Epithelial cell of proximal tubule (primary cell): ENCODE data around the gene MRPS21. TPM values are rescaled to one million over a fixed set of nuclear protein-coding genes. Genes with fewer than 3 reads are reported as not detected.
A peak's percentile ranks its signal among the peaks of the same experiment; 100 is the strongest.

Source experiments
- DNase-seq: peaks from one replicate; pipeline ENCODE4 v3.0.0-alpha.2; 2011; ENCODE audit warnings: low read depth
- H3K4me3 ChIP-seq: 2 replicates; pipeline ENCODE4 v1.5.1; 2011; ENCODE audit warnings: low read depth, mild to moderate bottlenecking, low read length
- total RNA-seq: library from RNA; depleted of rRNA; stranded (reverse); fragments of >200 nt; gene quantifications from 2 replicates; pipeline ENCODE4 v1.2.3, GENCODE V29; 2015
- TF ChIP-seq, protein P1 (sequence below): conservative IDR thresholded peaks from 2 replicates; pipeline ENCODE4 v1.5.1; 2012; ENCODE audit warnings: low read depth, mild to moderate bottlenecking, low read length

The MRPS21 gene
- total RNA-seq, 1 donor from 2014 or later, result 76.9 TPM

DNA sequence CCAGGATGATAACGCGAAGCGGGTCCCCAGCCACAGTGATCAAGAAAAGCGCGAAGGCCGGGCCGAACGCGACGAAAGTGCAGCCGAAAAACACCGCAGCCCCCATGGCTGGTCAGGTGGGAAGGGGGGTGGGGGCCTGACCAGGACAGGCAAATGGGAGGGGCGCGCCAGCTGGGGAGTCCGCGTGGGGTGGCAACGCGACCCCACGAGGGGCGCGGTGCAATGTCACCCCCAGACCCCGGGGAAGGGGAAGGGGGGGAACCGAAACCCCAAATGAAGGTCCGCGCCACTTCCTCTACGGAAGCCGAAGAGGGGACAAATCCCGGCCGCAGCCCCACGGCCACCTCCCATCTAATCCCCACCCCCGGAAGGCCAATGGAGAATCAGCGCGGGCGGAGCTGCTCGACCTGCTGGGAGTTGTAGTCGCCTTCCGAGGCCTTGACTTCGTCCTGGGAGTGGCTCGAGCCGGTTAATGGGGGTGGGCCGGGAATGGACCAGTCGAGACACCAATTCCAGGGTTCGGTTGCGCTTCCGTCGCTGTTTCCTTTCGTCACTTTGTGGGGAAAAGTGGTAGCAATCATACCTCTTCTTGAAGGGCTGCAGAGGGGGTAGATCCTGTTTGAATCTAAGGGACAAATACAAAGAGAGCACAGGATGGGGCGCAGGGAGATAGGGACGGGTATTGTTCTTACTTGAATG is 24.8 kb upstream of the MRPS21 start, which contains the start of gene APH1A:
Gene APH1A, minus strand, starts transcription at position 312 of the 699 bp plus-strand sequence. Its CDS starts 206 bp downstream, at position 106.
- DNase-seq, result peak; percentile 66
- peak within 1 kb of the TSS; percentile 89 for H3K4me3 ChIP-seq
- TF ChIP-seq, protein P1, sequence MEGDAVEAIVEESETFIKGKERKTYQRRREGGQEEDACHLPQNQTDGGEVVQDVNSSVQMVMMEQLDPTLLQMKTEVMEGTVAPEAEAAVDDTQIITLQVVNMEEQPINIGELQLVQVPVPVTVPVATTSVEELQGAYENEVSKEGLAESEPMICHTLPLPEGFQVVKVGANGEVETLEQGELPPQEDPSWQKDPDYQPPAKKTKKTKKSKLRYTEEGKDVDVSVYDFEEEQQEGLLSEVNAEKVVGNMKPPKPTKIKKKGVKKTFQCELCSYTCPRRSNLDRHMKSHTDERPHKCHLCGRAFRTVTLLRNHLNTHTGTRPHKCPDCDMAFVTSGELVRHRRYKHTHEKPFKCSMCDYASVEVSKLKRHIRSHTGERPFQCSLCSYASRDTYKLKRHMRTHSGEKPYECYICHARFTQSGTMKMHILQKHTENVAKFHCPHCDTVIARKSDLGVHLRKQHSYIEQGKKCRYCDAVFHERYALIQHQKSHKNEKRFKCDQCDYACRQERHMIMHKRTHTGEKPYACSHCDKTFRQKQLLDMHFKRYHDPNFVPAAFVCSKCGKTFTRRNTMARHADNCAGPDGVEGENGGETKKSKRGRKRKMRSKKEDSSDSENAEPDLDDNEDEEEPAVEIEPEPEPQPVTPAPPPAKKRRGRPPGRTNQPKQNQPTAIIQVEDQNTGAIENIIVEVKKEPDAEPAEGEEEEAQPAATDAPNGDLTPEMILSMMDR, result no peak

DNA sequence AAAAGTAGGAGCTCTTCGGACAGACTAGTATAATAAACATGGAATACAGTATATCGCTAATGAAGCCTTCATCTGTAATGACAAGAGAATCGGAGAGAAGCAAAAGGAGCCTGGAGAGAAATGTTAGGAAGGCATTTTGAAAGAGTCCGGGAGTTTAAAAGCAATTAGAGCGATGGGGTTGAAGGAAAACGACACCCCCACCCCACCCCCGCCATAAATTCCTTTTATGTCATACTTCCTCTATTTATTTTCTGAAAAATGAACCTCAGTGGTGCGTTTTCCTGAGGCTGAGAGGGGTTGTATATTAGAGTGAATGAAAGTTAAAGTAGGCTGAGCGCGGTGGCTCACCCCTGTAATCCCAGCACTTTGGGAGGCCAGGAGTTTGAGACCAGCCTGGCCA is 24.2 kb upstream of the MRPS21 start:
- TF ChIP-seq, protein P1, result no peak
- no peak for DNase-seq
- peak overlapping the region; percentile 89 for H3K4me3 ChIP-seq

DNA sequence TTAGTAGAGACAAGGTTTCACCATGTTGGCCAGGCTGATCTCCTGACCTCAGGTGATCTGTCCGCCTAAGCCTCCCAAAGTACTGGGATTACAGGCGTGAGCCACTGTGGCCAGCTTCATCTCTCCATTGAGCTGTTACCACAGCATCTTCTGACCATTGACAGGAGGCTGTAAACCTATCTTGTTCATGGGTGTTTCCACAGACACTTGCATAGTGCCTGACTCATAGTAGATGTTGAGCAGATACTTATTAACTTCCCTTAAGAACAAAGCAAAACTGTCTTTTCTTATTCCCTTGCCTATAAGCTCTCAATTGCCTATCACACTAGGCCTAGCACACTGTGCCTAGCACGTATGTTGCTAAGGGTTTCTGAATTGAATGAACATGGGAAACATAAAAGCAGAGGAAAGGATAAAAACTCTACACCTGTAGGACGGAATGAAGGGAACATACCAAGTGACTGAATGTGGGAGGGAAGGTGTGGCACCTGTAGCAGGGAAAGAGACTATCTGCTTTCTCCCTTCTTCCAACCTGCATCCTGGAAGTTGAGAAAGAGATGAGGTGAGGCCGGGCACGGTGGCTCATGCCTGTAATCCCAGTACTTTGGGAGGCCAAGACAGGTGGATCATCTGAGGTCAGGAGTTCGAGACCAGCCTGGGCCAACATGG is 22.2 kb upstream of the MRPS21 start:
- no peak overlapping the region for H3K4me3 ChIP-seq
- DNase-seq, result peak; percentile 40
- TF ChIP-seq, protein P1, result no peak

DNA sequence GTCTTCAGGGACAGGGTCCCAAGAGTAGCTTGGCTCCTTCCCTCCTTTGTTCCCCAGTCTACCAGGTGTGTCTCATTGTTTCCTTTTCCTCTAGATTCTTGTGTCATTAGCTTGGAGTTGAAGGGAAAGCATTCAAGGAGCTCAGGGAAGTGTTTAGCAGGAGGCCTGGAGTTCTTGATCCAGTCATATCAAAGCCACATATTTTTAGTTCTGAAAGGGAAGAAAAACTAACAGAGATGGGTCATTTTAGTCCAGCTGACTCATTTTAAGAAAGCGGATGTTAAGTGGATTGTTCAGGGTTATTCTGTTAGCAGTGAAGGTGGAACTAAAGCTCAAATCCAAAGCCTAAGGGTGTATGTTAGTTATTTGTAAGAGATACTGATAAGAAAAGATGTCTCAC is 20.4 kb upstream of the MRPS21 start:
- H3K4me3 ChIP-seq, result no peak overlapping the region
- TF ChIP-seq, protein P1, result no peak
- no peak for DNase-seq

DNA sequence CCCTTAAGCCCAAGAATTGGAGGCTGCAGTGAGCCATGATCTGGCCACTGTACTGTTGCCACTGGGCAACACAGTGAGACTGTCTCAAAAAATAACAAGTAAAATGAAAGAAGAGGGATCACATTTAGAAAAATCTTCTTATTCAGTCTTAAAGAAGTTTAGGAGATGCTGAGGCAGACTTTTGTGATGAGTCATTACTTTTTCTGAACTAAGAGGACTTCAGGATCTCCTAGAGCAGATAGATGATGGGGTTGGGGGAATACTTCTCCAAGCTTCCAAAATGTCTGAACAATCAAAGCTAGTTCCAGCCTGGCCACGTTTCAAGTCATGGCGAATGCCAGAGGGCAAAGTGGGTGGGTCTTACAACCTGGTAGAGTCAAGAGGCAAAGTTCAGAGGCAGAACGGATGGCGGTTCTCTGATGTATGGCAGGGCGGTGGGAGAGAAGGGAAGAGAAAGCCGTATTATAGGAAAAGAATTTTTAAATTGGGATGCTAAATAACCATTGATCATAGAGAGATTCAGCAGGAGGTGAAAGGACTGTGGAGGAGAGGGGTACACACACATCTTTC is 13.4 kb upstream of the MRPS21 start:
- TF ChIP-seq, protein P1, result no peak
- no peak overlapping the region for H3K4me3 ChIP-seq
- no peak for DNase-seq

DNA sequence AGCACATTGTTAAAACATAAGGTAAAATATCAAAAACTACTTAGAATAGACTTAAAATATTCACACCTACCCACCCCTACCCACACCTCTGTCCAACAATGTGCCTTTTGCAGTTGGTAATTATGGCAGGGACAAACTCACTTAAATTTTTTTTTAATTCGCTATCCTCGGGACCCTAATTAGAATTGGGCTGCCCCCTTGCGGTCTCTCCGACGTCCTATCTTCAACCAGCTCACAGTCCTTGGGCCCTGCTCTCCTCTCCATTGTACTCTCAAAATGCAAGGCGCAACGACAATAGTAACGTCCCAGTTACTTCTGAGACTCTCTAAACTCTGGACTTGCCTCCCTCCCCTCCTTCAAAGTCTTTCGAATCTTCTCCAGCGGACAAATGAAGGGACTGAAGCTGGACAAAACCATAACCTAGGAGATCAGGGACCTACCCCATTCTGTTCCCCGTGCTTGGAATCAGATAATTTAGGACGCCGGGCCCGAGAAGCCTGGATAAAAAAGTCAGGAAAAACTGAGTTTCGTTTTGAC is 12.4 kb upstream of the MRPS21 start:
- TF ChIP-seq, protein P1, result peak; percentile 79
- peak overlapping the region; percentile 93 for H3K4me3 ChIP-seq
- DNase-seq, result peak; percentile 27
